ENCODE measurements around the gene MOSPD3.
"Not testable (repeated sequence)": the region's sequence is repeated elsewhere in the genome, so short reads cannot be mapped to it uniquely, and the experiment has no call there.

MOSPD3 gene

GRCh38 chr7:100611983-100612729, at the start of gene MOSPD3:
TSS of gene MOSPD3 (plus strand) at chr7:100612540. CDS start at chr7:100612792, 252 bp downstream.
- peak; percentile 99 for DNase-seq (ENCODE audit: low spot score)

GRCh38 chr7:100563100-100563564, 49.2 kb upstream of the MOSPD3 start:
- DNase-seq (ENCODE audit: low spot score): no peak

GRCh38 chr7:100563809-100564400, 48.4 kb upstream of the MOSPD3 start:
- DNase-seq (ENCODE audit: low spot score): no peak

- DNase-seq (ENCODE audit: low spot score): not testable (repeated sequence)
Observed at GRCh38 chr7:100564405-100564804, 47.9 kb upstream of the MOSPD3 start.

GRCh38 chr7:100565133-100565571, 47.2 kb upstream of the MOSPD3 start:
- DNase-seq (ENCODE audit: low spot score): no peak

GRCh38 chr7:100566018-100566531, 46.3 kb upstream of the MOSPD3 start:
- DNase-seq (ENCODE audit: low spot score): no peak

DNA sequence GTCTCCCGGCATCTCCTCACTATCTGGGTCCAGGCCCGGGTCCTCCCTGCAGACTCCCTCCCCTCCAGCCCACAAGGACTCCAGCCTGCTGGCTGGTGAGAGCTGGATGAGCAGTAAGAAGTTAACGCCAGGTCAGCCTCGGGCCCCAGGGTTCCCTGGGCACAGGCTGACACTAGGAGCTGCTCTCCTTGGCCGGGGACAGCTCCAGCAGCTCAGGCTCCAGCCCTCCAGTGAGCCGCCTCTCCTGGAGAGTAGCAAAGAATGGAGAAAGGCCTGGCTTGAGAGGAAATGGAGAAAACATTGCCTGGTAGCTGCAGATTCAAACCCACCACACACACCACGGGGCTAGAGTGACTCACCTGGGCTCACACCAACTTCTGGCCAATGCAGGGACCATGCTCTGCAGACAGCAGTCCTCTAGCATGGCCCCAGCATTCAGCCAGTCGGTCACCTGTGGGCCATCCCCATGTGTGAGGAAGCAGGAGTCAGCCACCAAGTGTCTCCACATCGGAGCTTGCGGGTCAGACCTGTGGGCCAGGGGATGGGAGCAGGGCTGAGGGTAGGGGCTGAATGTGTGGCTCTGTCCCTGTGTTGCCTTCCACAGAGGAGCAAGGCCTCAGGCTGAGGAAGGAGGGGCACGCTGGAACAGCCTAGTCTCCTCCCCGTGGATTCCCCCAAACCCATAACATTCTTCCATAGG, 45.2 kb upstream of the MOSPD3 start:
- DNase-seq (ENCODE audit: low spot score): no peak

DNA sequence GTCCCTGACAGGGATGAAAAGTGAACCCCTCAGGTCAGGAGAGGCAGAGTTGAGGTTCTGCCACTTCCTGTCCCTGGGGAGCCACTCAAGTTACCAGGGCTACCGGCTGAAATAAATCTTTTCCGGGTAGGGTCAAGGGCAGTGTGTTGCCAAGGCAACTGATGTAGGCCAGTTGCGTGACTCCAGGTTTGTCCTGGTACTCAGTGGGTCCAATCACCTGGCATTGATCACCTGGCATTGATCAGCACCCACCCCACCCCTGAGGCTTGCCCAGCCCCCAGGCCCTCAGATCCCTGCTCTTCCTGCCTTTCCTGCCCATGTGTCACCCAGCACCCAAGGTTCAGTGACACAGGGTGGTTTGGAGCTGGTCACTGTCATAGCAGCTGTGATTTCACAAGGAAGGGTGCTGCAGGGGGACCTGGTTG, 44.6 kb upstream of the MOSPD3 start:
- no peak for DNase-seq (ENCODE audit: low spot score)

GRCh38 chr7:100568176-100568895, 44.0 kb upstream of the MOSPD3 start:
- DNase-seq (ENCODE audit: low spot score): no peak

GRCh38 chr7:100568896-100569844, 43.2 kb upstream of the MOSPD3 start:
- DNase-seq (ENCODE audit: low spot score): peak; percentile 58

- no peak for DNase-seq (ENCODE audit: low spot score)
Observed at GRCh38 chr7:100570954-100571828, 41.1 kb upstream of the MOSPD3 start.

DNA sequence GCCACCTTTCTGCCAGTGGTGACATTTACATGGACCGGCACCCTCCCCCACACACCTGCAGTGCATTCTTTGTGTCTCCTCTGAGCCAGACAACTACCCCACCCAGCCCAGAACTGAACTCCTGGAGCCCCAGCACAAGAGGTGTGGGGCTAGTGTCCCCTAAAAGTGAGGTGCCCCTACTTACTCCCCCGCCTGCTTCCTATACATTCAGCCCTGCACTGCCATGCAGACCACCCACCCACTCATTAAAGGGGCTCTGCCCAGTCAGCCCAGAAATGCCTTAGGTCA, 40.6 kb upstream of the MOSPD3 start:
- DNase-seq (ENCODE audit: low spot score): no peak

GRCh38 chr7:100572281-100572948, 39.9 kb upstream of the MOSPD3 start:
- no peak for DNase-seq (ENCODE audit: low spot score)

- DNase-seq (ENCODE audit: low spot score): no peak
Observed at GRCh38 chr7:100572949-100573675, 39.2 kb upstream of the MOSPD3 start.

- no peak for DNase-seq (ENCODE audit: low spot score)
Observed at GRCh38 chr7:100573691-100574361, 38.5 kb upstream of the MOSPD3 start, which contains the start of gene SAP25. TSS of gene SAP25 (minus strand) at chr7:100573900. CDS start at chr7:100573742, 158 bp downstream.

GRCh38 chr7:100574362-100575205, 37.8 kb upstream of the MOSPD3 start:
- no peak for DNase-seq (ENCODE audit: low spot score)

DNA sequence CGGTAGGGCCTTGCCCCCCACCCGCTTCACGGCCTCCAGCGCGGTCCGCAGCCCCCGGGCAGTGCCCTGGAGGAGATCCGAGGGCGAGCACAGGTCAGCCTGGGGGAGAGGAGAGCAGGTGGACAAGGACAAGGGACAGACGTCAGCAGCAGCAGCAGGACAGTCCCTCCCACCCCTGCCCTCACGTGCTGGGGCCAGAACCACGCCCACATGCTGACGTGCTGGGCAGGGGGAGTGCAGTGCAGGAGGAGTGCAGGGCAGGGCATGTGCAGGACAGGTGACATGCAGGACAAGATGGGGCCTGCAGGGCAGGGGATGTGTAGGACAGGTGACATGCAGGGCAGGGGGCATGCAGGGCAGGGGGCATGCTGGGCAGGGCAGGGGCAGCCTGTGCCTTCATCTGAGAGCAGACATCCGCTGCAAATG, 37.1 kb upstream of the MOSPD3 start:
- DNase-seq (ENCODE audit: low spot score): no peak
